Memory B cell (primary cell): ENCODE measurements around the gene CACFD1.

Experiments
- ATAC-seq: fragments of 150-1000 bp; cut with Tn5 transposase; 2 replicates; pipeline ENCODE4 v1.10.0; 2021; ENCODE audit warnings: low read depth, mild to moderate bottlenecking, moderate library complexity
- DNase-seq, 2 donors: peaks; one replicate each; pipeline ENCODE4 v3.0.0; 2022; ENCODE audit warnings: low spot score in 2 of 2
- H3K27ac Mint-ChIP-seq: one replicate; pipeline ENCODE4 v1.8.0; 2022; ENCODE audit warnings: mild to moderate bottlenecking, moderate library complexity, mixed read lengths
- H3K27me3 Mint-ChIP-seq: one replicate; pipeline ENCODE4 v1.8.0; 2022; ENCODE audit warnings: mixed read lengths
- H3K36me3 Mint-ChIP-seq: one replicate; pipeline ENCODE4 v1.8.0; 2022; ENCODE audit warnings: mild to moderate bottlenecking, mixed read lengths
- H3K4me1 Mint-ChIP-seq: one replicate; pipeline ENCODE4 v1.8.0; 2022; ENCODE audit warnings: mixed read lengths
- H3K4me3 Mint-ChIP-seq: one replicate; pipeline ENCODE4 v1.8.0; 2022; ENCODE audit warnings: mild to moderate bottlenecking, moderate library complexity, mixed read lengths
- H3K9me3 Mint-ChIP-seq: one replicate; pipeline ENCODE4 v1.8.0; 2022; ENCODE audit warnings: mixed read lengths

Gene CACFD1

GRCh38 chr9:133489253-133490190 is 29.7 kb downstream of the CACFD1 start:
- ATAC-seq: no peak
- Mint-ChIP-seq H3K27ac (no peak overlapping the region), H3K4me1 (peaks cover 4% of the 10 kb centered on the region)

GRCh38 chr9:133490201-133490681 is 30.5 kb downstream of the CACFD1 start:
- Mint-ChIP-seq H3K27me3 (peaks cover 15% of the 10 kb centered on the region), H3K27ac (no peak overlapping the region), H3K4me3 (no peak overlapping the region), H3K9me3 (no peaks in the 10 kb centered on the region), H3K36me3 (no peaks in the 10 kb centered on the region), H3K4me1 (peaks cover 4% of the 10 kb centered on the region)
- ATAC-seq: no peak
- DNase-seq: no peak

More at GRCh38 chr9:133489253-133490190, 29.7 kb downstream of the CACFD1 start:
- DNase-seq: no peak
- H3K27me3 Mint-ChIP-seq: peaks cover 15% of the 10 kb centered on the region
- H3K4me3 Mint-ChIP-seq: no peak overlapping the region
- no peaks in the 10 kb centered on the region for H3K9me3 Mint-ChIP-seq
- no peaks in the 10 kb centered on the region for H3K36me3 Mint-ChIP-seq

- H3K4me1 Mint-ChIP-seq: peaks cover 2% of the 10 kb centered on the region
- ATAC-seq (no peak), DNase-seq (no peak)
- peaks cover 15% of the 10 kb centered on the region for H3K27me3 Mint-ChIP-seq
- no peaks in the 10 kb centered on the region for H3K36me3 Mint-ChIP-seq
- no peak overlapping the region for H3K27ac Mint-ChIP-seq
- no peak overlapping the region for H3K4me3 Mint-ChIP-seq
- H3K9me3 Mint-ChIP-seq: no peaks in the 10 kb centered on the region
Measured at GRCh38 chr9:133490865-133491655, 31.3 kb downstream of the CACFD1 start.

GRCh38 chr9:133491656-133491925 is 31.8 kb downstream of the CACFD1 start:
- Mint-ChIP-seq H3K36me3 (no peaks in the 10 kb centered on the region), H3K9me3 (no peaks in the 10 kb centered on the region), H3K27ac (no peak overlapping the region), H3K27me3 (peaks cover 15% of the 10 kb centered on the region), H3K4me3 (no peak overlapping the region), H3K4me1 (no peaks in the 10 kb centered on the region)
- ATAC-seq: no peak
- no peak for DNase-seq

GRCh38 chr9:133492061-133493021 is 32.6 kb downstream of the CACFD1 start:
- Mint-ChIP-seq H3K4me3 (no peak overlapping the region), H3K27me3 (peaks cover 15% of the 10 kb centered on the region), H3K27ac (no peak overlapping the region), H3K36me3 (no peaks in the 10 kb centered on the region), H3K4me1 (no peaks in the 10 kb centered on the region), H3K9me3 (no peaks in the 10 kb centered on the region)
- no peak for ATAC-seq
- DNase-seq: no peak

GRCh38 chr9:133493428-133493827 is 33.6 kb downstream of the CACFD1 start:
- DNase-seq (no peak), ATAC-seq (no peak)
- Mint-ChIP-seq H3K4me1 (no peaks in the 10 kb centered on the region), H3K27ac (no peak overlapping the region), H3K9me3 (no peaks in the 10 kb centered on the region), H3K27me3 (peaks cover 20% of the 10 kb centered on the region), H3K36me3 (no peaks in the 10 kb centered on the region), H3K4me3 (no peak overlapping the region)

GRCh38 chr9:133493845-133494540 is 34.2 kb downstream of the CACFD1 start:
- H3K4me3 Mint-ChIP-seq: no peak overlapping the region
- H3K4me1 Mint-ChIP-seq: peaks cover 2% of the 10 kb centered on the region
- no peaks in the 10 kb centered on the region for H3K9me3 Mint-ChIP-seq
- no peak for DNase-seq
- H3K36me3 Mint-ChIP-seq: no peaks in the 10 kb centered on the region
- H3K27me3 Mint-ChIP-seq: peaks cover 22% of the 10 kb centered on the region
- ATAC-seq: no peak
- no peak overlapping the region for H3K27ac Mint-ChIP-seq

- Mint-ChIP-seq H3K36me3 (no peaks in the 10 kb centered on the region), H3K4me3 (no peak overlapping the region), H3K27ac (no peak overlapping the region), H3K4me1 (peaks cover 2% of the 10 kb centered on the region), H3K27me3 (peaks cover 18% of the 10 kb centered on the region), H3K9me3 (no peaks in the 10 kb centered on the region)
- ATAC-seq (no peak), DNase-seq (no peak)
Measured at GRCh38 chr9:133494636-133495326, 35.0 kb downstream of the CACFD1 start.

- H3K27ac Mint-ChIP-seq: no peak overlapping the region
- H3K4me1 Mint-ChIP-seq: peaks cover 2% of the 10 kb centered on the region
- H3K36me3 Mint-ChIP-seq: no peaks in the 10 kb centered on the region
- peaks cover 13% of the 10 kb centered on the region for H3K27me3 Mint-ChIP-seq
- H3K4me3 Mint-ChIP-seq: no peak overlapping the region
- DNase-seq (no peak), ATAC-seq (no peak)
- H3K9me3 Mint-ChIP-seq: peaks cover under 1% of the 10 kb centered on the region
Measured at GRCh38 chr9:133495327-133496293, 35.8 kb downstream of the CACFD1 start.

- H3K4me1 Mint-ChIP-seq: peaks cover 2% of the 10 kb centered on the region
- peaks cover 11% of the 10 kb centered on the region for H3K9me3 Mint-ChIP-seq
Measured at GRCh38 chr9:133496861-133497842, 37.4 kb downstream of the CACFD1 start.

More at GRCh38 chr9:133496861-133497842, 37.4 kb downstream of the CACFD1 start:
- Mint-ChIP-seq H3K36me3 (peaks cover 4% of the 10 kb centered on the region), H3K27me3 (peaks cover 14% of the 10 kb centered on the region), H3K4me3 (no peak overlapping the region), H3K27ac (no peak overlapping the region)
- no peak for DNase-seq
- ATAC-seq: no peak
